Measurements from ENCODE around the gene DENND2D. TPM values are rescaled to one million over a fixed set of nuclear protein-coding genes. Genes with fewer than 3 reads are reported as not detected.

The DENND2D gene
- total RNA-seq, 2 experiments from 2014 or later = 232 TPM

DNA sequence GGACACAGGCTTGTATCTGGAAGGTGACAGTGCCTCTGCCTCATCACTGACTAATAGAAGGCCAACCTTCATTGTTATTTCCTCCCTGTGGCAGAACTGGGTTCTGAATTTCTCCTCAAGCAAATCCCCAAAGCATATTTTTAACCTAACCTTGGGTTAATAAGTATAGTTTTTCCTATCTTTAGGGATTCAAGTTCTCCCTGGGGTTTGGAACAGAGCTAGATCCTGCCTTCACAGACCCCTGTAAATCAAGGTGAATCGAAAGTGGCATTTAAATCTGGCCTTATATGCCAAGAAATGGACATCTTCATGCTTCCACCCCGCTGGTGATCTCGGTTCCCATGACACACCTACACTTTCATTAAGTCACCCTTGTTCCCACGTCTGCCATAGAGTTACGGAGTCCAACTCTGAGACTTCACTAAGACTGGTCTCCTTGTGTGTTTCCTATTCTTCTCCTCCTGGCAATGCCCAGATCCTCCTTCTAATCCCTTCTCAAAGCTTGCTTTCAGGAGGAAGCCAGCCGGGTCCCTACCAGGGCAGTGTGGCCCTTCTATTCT is 22.8 kb upstream of the DENND2D start:
- CTCF ChIA-PET = interaction anchor here (0.6 to 3.0 kb wide), 13 partner anchors 9 to 389 kb away, joined by 3 to 22 read pairs (median 4); no protein-coding TSS in a partner anchor
- POLR2A ChIA-PET = no interaction called here

DNA sequence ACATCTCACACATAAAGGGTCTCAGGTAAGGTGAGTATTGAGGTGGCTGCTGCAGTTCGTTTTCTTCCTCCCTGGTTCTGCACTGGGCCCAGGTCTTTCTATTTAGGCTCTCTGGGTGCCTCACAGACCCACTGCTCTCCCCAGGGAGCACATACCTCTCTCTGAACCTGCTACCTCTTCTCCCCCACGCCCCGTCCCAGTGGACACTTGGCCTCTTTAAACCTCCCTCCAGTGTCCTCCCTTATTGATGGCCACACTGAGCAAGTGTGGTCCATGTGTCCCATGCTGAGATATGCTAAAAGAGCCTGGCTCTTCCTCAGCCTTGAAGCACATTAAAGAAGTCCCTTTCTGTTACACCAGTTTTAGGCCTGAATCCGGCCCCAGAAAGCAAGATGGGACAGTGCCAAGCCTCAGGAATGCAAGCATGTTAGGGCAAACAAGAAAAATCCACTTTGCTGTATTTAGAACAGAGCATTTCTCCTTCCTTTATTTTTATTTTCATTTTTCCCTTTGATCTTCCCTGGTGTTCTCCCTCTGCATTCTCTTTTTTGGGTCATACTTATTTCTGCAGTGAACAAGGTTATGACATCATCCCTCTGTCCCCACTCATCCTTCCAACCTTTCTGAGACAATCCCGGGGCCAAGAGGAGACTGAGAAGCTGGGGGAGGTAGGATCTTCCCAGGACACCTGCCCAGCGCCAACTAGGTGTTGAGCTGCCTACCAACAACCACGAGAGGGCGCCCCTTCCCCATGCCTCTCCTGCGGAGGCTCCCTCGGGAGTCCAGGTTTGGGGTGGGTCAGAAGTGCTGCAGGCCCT is 22.1 kb upstream of the DENND2D start:
- CTCF ChIA-PET = interaction anchor here (0.6 to 3.0 kb wide), 15 partner anchors 8 to 390 kb away, joined by 3 to 22 read pairs (median 4); no protein-coding TSS in a partner anchor
- POLR2A ChIA-PET = interaction anchor here (10.1 kb wide), 1 partner anchor 22 kb away, joined by 154 read pairs; the partner anchor contains the start of gene DENND2D

DNA sequence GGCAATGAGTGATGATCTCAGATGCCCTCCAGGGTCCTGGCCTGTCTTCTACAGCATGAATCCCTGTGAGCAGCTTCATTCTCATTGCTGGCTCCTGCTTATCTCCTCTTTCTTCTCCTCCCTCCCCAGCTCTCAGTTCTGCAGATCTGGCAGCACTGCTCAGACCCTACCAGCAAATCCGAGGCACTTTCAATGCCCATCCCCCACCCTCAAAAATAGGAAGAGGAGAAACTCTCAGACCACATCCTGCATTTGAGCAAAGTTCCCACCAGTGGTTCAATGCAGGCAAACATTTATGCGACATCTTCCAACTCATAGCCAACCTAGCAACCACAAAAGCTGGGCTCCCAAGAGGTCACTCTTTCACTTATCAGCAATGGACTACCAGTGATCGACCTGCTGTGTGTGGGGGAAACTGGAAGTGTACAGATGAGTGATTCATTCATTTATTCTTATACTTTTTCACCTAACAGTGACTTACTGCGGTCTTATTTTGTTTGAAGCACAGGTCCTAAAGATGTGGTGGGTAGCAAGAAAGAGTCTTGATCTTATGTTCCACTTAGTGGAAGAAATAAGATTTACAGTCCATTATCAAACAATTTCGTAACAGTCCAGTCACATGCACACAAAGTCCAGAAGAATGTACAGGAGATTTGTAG is 21.3 kb upstream of the DENND2D start:
- CTCF ChIA-PET = interaction anchor here (0.7 to 7.3 kb wide), 5 partner anchors 7 to 179 kb away, joined by 3 to 73 read pairs (median 5); partner anchors contain the start of gene DENND2D
- POLR2A ChIA-PET = interaction anchor here (0.7 to 10.1 kb wide), 2 partner anchors 21 to 401 kb away, joined by 16 to 154 read pairs; partner anchors contain the start of gene DENND2D

DNA sequence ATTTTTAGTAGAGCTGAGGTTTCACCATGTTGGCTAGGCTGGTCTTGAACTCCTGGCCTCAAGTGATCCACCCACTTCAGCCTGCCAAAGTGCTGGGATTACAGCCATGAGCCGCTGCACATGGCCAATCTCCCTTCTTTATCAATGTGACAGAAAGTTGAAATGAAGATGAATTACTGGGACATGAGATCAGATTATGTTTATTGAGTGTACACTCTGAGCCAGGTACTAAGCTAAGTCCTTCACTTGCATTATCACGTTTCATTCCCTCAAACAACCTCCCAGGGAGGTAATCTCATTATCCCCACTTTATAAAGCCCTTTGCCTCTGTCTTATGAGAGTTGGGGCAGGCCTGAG is 20.8 kb upstream of the DENND2D start:
- POLR2A ChIA-PET = interaction anchor here (0.7 to 10.1 kb wide), 2 partner anchors 21 to 402 kb away, joined by 16 to 154 read pairs; partner anchors contain the start of gene DENND2D
- CTCF ChIA-PET = interaction anchor here (0.7 to 7.3 kb wide), 6 partner anchors 8 to 71 kb away, joined by 3 to 73 read pairs (median 4); partner anchors contain the start of gene DENND2D

DNA sequence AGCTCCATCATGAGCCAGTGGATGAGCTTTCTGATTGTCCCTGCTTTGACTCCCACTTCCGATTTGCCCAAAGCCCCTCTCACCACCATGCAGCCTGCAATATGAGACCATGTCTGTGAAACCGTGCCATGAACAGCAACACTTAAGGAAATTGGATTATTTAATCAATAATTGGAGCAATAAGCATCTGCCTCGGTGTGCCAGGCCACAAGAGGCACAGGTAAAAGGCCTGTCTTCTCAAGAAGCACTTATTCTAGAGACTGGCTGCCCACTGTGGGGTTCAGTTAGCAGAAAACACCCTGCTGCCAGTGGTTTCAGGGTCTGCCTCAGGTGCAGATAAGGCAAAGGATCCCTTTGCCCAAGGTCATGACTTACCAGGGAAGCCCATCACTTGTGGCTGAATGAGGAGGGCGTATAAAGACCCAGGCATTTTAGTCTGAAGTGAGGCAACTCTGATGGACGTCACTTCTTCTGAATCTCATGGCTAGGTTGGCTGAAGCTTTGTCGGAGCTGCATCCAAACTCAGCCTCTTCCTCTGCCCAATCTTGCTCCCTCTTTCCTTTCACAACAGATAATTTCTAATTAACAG is 19.9 kb upstream of the DENND2D start:
- POLR2A ChIA-PET = interaction anchor here (0.6 to 10.1 kb wide), 3 partner anchors 12 to 74 kb away, joined by 4 to 154 read pairs (median 4); partner anchors contain the start of gene DENND2D
- CTCF ChIA-PET = interaction anchor here (0.7 to 7.3 kb wide), 7 partner anchors 16 to 80 kb away, joined by 3 to 73 read pairs (median 4); partner anchors contain the start of genes CEPT1, DENND2D and DRAM2

DNA sequence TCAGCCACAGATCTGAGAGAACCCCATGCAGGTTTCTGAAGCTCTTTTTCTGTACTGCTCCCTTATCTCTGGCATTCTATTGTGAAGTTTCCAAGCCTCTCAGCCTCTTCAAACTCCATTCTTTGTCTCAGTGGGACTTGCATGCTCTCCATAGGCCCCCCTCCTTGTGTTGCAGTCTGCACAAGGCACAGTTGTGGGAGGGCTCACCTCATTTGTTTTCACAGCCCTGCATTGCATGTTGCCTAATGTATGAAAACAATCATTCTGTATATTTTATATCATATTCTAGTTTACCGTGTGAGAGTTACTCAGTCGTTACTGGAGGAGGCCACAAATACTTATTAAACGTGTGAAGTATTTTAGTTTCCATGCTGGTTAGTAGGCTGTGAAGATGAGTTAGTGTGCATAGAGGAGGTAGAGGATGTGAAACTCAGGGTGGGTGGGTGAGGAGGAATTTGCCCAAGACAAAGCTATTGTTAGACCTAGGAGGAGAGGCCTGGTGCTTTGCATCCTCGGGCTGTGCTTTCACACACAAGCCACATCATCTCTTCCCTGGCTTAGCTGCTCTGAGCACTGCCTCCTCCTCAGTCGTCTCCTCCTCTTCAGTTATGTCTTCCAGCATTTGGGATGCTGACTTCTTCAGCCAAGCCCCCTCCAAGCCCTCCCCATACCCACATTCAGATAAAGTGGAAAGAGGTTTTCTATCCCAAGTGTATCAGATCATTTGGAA is 19.3 kb upstream of the DENND2D start:
- CTCF ChIA-PET = interaction anchor here (0.7 to 7.3 kb wide), 5 partner anchors 16 to 80 kb away, joined by 3 to 73 read pairs (median 4); partner anchors contain the start of genes CEPT1, DENND2D and DRAM2
- POLR2A ChIA-PET = interaction anchor here (1.0 to 10.1 kb wide), 3 partner anchors 19 to 80 kb away, joined by 3 to 154 read pairs (median 4); partner anchors contain the start of genes CEPT1, DENND2D and DRAM2

DNA sequence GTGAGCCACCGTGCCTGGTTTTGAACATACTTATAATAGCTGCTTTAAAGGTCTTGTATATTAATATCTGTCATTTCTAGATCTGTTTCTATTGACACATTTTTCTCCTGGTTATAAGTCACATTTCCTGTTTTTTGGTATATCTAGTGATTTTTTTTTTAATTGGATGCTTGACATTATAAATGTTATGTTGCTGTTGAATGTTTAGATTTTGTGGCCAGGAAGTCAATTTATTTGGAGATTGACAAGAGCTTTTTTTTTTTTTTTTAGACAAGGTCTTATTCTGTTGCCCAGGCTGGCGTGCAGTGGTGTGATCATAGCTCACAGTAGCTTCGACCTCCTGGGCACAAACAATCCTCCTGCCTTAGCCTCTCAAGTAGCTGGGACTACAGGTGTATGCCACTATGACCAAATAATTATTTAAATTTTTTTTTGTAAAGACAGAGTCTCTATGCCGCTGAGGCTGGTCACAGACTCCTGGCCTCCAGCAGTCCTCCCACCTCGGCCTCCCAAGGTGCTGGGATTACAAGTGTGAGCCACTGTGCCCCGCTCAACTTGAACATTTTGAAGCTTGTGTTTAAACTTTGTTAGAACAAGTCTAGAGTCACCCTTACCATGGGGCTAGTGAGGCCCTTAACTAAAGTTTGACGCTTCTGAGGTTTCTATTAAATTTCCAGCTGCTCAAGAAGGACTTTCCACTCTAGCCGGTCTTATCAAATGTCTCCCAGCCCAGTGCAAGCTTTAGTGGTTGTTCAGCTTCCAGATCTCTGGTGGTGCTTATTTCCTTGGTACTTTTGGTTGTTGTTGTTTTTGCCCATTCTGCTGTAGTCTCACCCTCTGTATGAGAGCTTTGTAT is 18.5 kb upstream of the DENND2D start:
- POLR2A ChIA-PET = interaction anchor here (1.0 to 10.1 kb wide), 3 partner anchors 18 to 79 kb away, joined by 3 to 154 read pairs (median 4); partner anchors contain the start of genes CEPT1, DENND2D and DRAM2

DNA sequence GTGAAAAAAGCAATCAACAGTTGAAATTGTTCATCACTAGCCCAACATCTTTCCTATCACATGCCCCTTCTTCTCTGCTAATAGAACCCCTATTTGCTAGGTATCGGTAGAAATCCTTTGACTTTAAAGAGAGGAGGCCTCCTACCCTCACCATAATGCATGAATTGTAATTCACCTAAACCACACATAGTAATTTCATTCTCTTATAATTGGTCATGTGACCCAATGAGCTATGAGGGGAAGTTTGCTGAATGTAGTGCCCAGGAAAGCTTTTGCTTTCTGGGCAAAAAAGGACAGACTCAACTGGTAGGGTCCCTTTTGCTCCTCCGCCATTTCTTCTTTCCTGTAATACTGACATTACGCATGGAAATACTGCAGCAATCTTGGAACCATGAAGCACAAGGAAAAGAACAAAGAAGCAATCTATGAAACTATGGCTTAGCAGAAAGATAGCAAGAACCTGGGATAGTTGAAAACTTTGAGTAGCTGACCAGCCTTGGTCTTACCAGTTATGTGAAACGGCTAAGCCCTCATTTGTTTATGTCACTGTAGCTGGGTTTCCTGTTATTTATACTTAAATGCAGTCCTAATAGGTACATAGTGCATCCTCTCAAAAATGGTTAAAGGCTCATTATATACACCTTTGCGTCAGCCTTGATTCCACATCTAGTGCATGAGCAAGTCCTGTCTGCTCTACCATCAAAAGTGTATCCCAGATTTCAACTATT is 16.9 kb upstream of the DENND2D start:
- CTCF ChIA-PET = interaction anchor here (1.0 to 7.3 kb wide), 4 partner anchors 9 to 182 kb away, joined by 3 to 73 read pairs (median 4); partner anchors contain the start of gene DENND2D
- POLR2A ChIA-PET = interaction anchor here (1.6 to 10.1 kb wide), 2 partner anchors 17 to 78 kb away, joined by 4 to 154 read pairs; partner anchors contain the start of genes CEPT1, DENND2D and DRAM2

More for the DNA sequence above, 18.5 kb upstream of the DENND2D start:
- CTCF ChIA-PET = interaction anchor here (0.6 to 7.3 kb wide), 7 partner anchors 14 to 603 kb away, joined by 3 to 73 read pairs (median 3); partner anchors contain the start of genes CEPT1, DENND2D, DRAM2 and OVGP1

DNA sequence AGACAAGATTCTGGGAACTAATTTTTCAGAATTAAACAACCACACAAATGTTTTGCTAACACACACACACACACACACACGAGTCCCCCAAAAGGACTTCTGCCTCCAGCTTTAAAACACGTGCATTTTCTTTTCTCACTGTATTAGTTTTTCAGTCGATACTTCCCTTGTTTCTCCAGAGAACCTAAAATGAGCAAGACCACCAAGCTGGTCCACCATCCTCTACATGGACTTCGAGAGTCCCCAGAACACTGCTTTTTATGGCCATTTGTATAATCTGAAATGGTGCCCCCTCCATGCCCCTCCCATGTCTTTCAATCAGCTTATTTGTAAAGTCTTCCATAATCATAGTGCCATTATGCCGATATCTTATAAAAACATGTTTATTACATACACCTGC is 16.3 kb upstream of the DENND2D start:
- ChIA-PET CTCF (interaction anchor here (1.0 to 7.3 kb wide), 4 partner anchors 9 to 183 kb away, joined by 3 to 73 read pairs (median 4); partner anchors contain the start of gene DENND2D), POLR2A (interaction anchor here (1.6 to 10.1 kb wide), 2 partner anchors 16 to 77 kb away, joined by 4 to 154 read pairs; partner anchors contain the start of genes CEPT1, DENND2D and DRAM2)

DNA sequence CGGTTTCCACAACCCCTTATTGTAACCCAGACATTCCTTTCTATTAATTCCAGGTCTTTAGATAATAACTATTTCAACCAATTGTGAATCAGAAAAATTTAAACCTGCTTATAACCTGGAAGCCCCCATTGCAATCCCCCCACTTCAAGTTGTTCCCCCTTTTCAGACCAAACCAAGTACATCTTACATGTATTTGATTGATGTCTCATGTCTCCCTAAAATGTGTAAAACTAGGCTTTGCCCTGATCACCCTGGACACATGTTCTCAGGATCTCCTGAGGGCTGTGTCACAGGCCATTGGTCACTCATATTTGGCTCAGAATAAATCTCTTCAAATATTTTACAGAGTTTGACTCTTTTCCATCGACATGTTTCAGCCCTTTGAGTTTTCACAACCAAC is 14.8 kb upstream of the DENND2D start:
- POLR2A ChIA-PET = interaction anchor here (0.6 to 10.1 kb wide), 5 partner anchors 10 to 517 kb away, joined by 3 to 154 read pairs (median 4); partner anchors contain the start of gene DENND2D

DNA sequence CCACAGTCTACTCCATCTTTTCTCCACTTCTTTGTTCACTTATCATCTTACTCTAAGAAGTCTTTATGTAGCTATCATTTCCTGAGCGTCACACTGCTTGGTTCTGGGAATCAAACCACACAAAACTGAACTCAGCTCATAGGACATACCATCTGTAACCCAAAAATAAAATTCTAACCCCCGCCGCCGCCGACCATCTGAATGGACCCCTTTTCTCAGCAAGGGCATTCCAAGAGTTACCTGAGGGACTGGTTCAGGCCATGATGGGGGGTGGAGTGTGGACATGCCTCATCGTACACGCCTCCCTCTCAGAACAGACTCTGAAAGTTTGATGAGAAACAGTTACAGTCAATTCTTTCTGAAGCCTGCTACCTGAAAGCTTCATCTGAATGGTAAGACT is 14.4 kb upstream of the DENND2D start:
- CTCF ChIA-PET = interaction anchor here (0.7 to 7.3 kb wide), 6 partner anchors 8 to 1450 kb away, joined by 4 to 73 read pairs (median 7); partner anchors contain the start of gene DENND2D
- POLR2A ChIA-PET = interaction anchor here (1.1 to 10.1 kb wide), 4 partner anchors 10 to 21 kb away, joined by 3 to 154 read pairs (median 7); partner anchors contain the start of gene DENND2D

More for the DNA sequence above, 14.8 kb upstream of the DENND2D start:
- CTCF ChIA-PET = interaction anchor here (0.7 to 7.3 kb wide), 5 partner anchors 8 to 1450 kb away, joined by 4 to 73 read pairs (median 8); partner anchors contain the start of gene DENND2D

DNA sequence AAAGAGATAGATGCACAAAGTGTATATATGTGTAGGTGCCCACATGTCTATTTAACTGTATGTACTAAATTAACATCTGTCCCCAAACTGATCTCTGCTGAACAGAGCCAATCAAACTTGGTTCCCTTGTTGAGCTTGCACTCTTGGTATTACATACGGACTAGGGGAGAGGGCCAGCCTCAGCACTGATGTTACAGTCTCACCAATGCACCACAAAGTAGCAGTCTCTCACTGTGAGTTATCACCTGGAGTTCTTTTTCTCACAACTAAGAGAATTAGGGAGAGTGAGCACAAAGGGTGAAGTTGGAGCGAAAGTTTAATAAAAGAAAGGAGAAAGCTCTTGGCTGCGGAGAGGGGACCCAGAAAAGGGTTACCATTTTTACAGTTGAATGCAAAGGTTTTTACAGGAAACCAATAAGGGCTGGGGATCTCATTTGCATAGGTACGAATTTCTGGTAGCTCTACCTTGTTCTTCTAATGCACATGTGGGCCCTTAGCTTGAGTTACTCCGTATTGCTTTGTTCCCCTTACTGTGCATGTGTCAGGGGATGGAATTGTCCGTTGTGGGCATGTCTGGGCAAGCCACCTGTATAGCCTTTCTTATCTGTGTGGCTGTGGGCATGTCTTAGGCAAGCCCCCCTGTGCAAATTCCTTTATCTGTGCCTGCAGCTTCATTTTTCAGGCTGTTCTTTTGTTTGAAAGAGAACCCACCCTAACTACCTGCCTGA is 13.8 kb upstream of the DENND2D start:
- CTCF ChIA-PET = interaction anchor here (0.7 to 2.8 kb wide), 6 partner anchors 9 to 1451 kb away, joined by 4 to 12 read pairs (median 5); no protein-coding TSS in a partner anchor
- POLR2A ChIA-PET = interaction anchor here (0.6 to 10.1 kb wide), 4 partner anchors 11 to 553 kb away, joined by 3 to 154 read pairs (median 4); partner anchors contain the start of gene DENND2D

DNA sequence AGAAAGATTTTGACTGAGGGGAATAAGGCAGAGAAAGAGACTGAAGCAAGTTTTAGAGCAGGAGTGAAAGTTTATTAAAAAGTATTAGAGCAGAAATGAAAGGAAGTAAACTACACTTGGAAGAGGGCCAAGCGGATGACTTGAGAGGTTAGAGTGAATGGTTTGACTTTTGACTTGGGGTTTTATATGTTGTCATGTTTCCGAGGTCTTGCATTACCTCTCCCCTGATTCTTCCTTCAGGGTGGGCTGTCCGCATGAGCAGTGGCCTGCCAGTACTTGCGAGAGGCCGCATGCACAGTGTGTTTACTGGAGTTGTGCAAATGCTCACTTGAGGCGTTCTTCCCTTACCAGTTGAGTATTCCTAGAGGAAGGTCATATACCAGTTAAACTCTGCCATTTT is 13.0 kb upstream of the DENND2D start:
- POLR2A ChIA-PET = interaction anchor here (10.1 kb wide), 1 partner anchor 13 kb away, joined by 154 read pairs; the partner anchor contains the start of gene DENND2D
- CTCF ChIA-PET = interaction anchor here (1.3 to 2.8 kb wide), 3 partner anchors 9 to 31 kb away, joined by 4 to 12 read pairs (median 4); no protein-coding TSS in a partner anchor

DNA sequence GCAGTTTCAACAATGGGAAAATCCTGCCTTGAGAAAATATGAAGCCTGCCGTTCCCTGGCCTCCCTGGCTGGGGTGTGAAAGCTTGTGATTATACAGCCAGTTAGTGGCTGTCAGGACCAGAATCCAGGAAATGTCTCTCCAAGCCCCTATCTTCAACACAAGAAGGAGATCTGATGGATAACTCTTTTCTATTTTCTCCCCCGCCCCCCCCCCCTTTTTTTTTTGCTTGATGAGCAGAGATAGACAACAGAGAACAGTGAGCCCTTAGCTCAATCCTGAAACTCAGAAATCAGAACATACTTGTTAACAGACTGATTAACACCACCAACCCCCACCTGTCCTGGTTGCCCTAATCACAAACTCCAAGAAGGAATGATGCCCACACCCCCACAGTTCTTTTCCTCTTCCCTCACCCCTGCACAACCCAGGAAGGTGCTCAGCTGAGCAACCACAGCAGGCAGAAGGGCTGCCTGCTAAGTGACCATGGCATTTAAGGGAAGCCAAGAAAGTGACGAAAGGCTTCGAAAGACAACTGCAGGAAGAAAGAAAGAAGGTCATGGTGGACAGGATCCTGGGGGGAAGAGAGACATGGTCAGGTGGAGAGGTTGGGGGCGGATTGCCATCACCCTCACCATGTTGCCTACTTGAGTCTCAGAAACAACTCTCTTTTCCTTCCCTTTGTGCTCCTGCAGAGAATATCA is 12.3 kb upstream of the DENND2D start:
- ChIA-PET POLR2A (interaction anchor here (10.1 kb wide), 1 partner anchor 12 kb away, joined by 154 read pairs; the partner anchor contains the start of gene DENND2D), CTCF (no interaction called here)
